Stimulated activated CD8-positive, alpha-beta memory T cell treated with anti-CD3 and anti-CD28 coated beads, Interleukin-2, amount 100 ng/mL, for 1 hour (primary cell): ENCODE results near the gene IFIH1.

Source experiments
- DNase-seq, 2 donors: peaks; one replicate each; pipeline ENCODE4 v3.0.0-alpha.2; 2020; ENCODE audit warnings: low read depth in 2 of 2

Gene IFIH1

DNA sequence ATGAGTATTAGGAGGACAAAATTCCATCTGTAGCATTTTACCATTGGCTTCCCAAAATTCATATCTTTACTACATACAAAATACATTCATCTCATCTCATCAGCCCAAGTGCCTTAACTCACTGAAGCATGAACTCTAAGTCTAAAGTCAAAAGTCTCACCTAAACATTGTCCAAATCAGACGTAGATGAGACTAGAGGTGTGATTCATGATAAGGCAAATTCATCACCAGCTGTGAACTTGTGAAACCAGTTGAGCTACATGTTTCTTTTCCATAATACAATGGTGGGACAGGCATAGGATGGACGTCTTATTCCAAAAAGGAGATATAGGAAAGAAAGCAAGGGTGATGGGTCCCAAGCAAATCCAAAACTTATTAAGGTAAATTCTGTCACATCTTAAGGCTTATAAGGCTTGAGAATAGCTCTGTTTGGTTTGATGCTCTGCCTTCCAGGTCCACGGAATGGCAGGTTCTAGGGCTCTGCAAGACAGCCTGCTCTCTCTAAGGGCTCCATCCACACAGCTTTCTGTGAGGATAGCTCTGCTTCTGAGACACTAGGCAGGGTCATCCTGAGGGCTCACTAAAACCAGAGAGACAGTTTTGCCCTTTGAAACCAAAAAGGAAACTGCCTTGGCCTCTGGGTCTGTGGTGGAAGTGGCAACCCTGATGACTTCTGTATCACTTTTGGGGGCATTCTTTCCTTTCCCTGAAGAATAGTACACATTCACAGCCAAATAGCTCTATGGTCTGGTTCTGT is 9.6 kb downstream of the IFIH1 start:
- no peak for DNase-seq

DNA sequence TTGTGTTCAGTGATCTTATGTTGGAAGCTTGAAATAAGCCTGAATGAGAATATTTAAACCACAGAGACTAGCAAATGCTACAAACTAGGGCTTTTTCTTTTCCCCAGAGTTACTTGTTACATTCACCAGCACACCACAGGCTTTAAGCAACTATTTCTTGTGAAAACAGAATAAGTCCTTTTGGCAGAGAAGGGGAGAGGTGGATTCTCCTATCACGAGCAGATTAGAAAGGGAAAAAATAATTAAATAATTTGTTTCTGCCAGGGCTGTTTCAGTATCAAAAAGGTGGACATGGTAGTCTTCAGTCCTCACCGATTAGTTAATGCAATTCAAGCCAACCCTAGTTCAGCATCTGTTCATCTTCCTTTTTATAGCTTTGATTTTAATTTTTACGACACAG is 12.6 kb downstream of the IFIH1 start:
- no peak for DNase-seq

DNA sequence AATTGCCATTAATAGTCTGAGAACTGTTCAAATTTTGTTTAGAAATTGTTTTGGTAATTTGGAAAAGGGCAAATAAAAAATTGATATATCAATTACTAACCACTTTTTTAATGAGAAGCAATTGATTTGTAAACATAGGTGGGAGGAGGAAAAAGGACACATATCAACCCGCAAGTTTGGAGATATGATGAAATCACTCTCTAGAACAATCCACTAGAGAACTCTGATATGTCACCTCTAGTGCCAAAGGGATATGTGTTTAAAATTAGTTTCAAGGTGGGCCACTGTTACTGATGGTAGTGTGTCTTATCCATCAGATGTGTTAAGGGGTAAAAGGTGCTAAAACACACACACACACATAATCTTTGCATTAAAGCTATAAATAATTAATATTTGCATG is 16.6 kb downstream of the IFIH1 start:
- DNase-seq: no peak

DNA sequence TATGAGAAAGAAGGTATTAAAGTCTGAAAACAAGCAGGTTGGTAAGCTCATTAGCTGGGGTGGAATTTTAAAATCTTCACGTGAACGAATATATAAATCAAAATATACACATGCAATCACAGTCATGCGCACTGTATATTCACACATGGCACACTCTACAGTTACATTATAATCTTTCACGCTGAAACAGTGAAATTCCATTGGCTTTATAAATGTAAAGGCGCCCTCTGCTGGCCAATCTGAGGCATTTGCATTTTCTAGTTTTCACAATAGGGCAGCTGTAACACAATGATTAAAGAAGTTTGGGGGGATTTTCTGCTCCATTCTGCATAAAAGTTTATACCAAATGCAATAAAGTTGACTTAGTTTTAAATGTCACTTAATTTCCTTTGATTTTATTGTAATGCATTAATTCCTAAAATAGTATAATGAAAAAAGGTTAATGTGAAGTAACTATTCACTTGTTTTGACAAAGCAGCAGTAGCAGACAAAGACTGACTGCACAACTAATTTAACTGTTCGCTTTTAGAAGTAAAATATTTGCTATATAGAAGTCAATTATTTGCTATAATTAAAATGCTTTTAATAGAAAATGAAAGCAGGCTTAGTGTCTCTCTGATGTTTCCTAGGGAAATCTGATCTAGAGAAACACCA is 17.2 kb downstream of the IFIH1 start:
- DNase-seq: peak; percentile 11 to 37

DNA sequence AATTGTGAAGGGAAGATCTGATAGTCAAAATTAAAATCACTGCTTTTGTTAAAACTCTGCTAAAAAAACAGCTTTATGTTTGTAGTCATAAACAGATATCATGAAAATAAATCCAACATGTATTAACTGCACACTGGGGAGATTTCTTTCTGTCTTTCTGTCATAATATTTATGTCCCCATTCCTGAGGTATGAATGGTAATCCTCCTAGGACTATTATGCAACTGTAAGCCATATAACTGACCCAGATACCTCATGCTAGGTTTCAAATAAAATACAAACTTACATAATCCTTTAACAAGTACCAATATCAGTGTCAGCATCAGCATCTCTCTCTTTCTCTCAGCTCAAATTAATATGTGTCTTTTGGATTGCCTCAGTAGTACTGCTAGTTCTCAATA is 18.2 kb downstream of the IFIH1 start:
- DNase-seq: no peak

DNA sequence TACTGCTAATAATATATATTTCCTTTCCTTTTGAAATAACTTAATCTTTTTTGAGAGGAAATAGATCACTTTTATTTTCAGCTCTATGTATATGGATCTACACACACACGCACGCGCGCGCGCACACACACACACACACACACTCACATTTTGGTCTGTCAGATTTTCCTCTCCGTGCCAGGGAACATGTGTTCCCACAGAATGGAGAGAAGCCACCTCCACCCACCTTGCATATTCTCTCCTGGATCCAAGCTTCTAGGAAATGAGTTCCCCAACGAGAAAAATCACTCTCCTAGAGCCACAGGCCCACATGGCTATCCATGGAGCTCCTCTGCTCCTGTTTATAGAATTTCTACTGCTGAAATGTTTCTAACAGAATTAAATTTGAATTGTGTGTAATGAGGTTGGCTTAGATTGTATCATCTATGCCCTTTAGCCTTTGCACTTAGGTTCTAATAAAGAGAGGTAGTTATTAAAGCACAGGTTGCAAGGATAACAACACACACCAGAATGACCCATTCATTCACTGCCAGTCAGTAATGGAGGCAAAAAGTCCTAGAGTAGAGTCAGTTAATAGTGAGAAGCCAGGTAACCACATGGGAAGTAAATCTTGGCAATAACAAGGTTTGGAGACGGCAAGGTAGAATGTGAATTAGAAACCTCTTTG is 19.7 kb downstream of the IFIH1 start:
- DNase-seq: no peak

DNA sequence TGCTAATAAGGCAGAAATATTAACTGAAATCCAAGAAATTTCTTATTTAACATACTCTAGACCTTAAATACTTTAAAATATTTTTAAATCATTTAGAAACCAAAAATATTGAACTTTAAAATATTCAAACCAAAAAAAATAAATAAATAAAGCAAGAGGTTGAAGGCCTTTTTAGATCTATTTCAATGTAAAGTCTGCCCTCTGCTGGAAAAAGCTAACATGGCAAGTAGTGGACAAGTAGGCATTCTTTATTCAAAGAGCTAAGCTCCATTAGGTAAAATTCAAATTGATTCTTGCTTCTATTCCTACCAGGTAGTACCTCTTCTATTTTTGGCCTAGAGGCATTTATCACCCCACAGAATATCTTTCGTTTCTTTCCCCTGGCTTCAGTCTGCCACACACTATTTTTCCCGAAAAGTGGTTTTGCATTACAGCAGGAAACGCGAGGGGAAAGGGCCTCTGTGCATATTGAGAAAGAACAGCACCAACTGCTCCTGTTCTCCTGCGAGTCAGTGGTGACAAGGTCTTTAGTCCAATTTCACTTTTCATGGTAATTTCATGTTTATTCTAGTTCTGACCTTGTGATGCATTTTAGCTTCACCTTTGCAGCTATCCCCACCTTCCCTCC is 20.4 kb downstream of the IFIH1 start:
- peak in 1 of 2 donors; percentile 14 for DNase-seq

DNA sequence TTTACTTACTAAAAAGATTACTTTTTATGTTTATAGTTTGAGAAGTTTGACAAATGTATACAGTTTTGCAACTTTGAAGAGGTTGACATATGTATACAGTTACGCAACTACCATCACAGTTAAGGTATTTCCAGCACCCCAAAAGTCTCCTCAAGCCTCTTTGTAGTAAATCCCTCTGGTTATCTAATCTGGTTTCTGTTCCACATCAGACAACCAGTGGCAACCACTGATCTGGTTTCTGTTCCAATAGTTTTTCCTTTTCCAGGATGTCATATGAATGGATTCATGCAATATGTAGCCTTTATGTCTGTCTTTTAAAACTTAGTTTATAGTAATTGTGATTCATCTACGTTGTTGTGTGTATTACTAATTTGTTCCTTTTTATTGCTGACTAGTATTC is 23.5 kb downstream of the IFIH1 start:
- no peak for DNase-seq

DNA sequence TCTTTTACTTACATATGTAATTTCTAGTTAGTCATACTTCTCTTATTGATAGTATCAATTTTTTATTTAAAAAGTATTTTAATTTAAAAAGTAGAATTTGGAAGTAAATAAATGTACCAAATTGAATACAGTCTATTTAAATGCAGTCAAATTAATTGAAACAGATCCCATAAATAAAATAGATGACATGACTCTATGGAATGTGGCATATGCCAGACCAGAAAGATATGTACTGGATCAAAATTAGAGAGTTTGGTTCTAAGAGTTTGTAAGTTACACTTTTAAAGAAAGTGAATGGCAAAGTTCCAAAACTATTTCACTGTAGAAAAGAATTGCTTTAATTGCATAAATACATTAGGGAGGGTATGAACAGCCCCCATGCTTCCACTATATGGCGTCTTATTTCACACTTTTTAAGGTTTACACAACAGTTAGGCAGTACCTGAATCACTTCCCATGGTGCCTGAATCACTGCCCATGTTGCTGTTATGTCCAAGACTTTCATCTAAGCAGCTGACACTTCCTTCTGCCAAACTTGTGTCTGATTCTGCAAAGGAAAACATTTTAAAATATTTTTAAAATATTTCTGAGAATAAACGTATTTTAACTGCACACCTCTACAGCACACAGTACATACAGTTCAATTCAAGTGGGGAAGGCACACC is 25.2 kb downstream of the IFIH1 start:
- no peak for DNase-seq

DNA sequence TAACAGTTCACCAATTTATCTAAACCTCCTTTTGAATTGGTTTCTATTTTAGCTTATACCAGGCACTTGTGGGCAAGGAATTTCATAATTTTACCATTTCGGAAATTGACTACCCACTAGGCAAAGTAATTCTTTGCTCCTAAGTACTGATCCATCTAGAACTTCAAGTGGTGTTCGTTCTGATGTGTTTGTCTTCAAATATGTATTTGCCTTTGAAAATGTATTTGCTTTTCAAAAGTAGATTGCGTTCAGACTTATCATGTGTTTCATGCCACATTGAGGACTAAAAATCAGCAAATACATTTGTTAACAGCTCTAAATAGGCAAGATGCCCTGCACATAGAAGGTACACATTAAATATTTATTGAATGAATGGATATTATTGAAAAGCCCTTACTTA is 26.7 kb downstream of the IFIH1 start:
- no peak for DNase-seq

DNA sequence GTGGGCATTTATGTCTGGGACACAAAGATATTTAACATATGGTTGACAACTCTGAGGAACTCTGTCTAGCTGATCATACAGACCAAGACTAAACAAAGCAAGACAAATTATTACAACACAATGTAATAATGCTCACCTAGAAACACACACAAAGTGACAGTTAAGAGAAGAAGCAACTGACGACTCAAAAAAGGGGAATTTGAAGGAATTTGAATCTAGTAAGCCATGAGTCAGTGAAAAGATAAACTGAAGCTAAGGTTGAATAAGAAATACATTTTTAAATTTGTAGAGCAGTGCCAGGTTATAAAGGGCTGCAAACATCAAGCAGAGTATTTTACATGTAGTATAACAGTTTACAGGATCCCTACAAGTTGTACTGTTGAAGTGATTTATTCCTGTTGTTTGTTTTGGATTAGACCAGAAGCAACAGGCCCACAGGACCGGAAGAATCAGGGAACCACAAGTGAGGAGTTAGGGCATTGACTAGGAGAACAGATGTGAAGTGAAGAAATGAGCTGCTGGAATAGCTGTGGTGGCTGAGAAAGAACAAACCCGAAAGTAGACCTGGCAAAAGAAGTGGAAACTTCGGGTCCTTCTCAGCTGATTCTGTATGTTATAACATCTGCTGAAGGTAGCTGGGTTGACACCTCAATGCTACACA is 35.6 kb downstream of the IFIH1 start:
- no peak for DNase-seq

DNA sequence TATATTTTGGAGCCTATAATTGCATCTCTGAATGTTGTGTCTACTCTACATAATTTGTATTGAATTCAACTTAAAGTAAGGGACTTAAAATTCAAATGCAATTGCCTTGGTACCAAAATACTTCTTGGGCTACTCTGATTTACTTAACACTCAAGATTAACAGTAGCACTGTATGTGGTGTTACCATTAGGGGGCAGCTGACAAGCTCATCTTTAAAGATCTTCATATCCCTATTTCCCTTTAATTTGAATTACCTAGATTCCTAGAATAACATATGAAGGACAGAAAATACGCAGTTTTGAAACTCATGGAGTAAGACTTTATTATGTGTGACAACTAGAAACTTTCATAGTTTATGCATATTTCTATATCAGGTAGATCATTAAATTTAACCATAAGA is 37.8 kb downstream of the IFIH1 start:
- no peak for DNase-seq

DNA sequence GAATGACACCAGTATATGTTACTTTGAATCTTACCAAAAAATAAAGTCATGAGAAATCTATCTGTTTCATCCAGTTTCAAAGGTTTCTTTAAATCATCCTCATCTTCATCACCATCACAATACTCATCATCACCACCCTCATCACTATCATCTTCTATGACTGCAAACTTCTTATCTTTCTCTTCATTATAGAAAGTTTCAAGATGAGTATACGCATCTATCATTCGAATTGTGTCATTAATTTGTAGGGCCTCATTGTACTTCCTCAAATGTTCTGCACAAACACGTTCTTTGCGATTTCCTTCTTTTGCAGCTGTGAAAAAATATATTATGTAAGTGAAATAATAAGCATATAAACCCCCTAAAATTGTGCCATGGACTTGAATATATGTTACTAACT is 41.1 kb downstream of the IFIH1 start:
- no peak for DNase-seq

DNA sequence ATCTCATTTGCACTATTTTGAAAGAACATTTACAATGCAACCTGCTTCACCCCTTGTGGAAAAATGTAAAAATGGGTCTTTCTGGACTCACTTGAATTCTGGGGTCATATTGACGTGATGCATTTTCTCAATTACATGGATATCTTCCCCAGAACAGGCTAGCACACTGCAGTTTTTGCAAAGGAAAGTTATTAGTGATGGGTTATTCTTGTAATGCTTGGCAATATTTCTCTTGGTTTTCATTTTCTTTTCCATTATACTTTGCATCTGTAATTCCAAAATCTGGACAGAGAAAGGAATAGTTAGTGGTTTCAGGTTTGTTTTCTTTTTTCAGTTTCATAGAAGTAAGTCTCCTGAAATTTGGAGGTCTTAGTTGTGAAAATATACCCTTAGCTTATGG is 50.5 kb downstream of the IFIH1 start:
- DNase-seq: no peak

DNA sequence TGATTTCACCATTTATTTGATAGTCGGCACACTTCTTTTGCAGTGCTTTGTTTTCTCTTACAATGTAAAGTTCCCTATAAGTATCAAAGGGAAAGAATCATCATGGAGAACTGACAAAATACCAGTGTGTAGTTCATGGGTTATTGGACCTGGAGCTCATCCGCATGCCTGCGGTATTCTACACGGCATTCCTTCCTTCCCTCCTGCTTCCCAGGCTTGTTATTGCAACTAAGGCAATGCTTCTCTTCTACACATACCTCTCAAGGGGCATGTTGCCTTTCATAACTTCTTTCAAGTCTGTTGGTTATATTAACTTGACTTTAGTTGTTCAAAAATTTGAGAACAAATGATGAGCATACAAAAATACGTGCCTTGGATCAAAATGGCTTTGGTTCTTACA is 51.0 kb downstream of the IFIH1 start:
- DNase-seq: no peak

DNA sequence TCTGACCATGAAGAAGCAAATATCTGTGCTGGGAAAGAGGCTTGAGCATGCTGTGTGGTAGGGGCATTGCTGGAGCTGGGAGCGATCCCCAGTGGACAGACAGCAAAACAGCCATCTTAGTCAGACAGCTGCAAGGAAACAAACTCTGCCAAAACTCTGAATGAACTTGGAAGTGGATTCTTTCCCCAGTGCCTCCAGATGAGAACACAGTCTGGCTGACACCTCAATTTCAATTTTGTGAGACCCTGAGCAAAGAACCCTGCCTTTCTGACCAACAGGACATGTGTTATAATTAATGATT is 52.1 kb downstream of the IFIH1 start:
- no peak for DNase-seq

DNA sequence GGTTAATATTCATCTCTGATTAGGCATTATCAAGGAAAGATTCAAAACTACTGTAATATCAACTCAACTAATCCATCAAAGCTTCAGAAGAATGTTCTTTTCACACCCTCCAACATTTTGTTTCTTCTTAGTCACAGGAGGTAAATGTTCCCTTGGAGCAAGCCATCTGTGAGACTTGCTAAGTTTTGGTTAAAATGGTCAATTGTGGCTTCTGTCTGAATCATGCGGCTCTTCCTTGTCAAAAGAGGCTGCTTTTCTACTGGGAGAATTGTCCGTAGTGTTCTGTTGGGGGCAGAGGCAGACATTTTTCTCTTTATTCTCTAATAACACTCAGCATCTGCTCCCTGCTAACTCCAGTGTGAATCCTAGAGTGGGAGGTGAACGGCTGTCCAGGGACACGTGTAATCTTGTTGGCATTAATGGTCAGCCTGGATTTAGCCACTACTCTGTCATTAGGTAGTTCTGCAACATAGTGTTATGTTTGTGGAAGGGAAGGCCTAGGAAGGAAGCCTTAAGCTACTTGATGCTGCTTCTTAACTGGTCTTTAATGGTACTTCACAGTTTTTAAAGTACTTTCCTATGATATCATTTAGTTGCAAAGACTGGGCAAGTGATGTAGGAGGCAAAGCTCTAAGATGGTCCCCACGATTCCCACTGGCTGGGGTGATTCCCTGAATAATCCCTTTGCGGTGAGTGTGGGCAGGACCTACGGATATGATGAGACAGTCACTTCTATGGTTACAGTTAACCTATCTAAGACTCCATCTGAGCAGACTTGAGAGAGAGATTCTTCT is 52.6 kb downstream of the IFIH1 start:
- no peak for DNase-seq

DNA sequence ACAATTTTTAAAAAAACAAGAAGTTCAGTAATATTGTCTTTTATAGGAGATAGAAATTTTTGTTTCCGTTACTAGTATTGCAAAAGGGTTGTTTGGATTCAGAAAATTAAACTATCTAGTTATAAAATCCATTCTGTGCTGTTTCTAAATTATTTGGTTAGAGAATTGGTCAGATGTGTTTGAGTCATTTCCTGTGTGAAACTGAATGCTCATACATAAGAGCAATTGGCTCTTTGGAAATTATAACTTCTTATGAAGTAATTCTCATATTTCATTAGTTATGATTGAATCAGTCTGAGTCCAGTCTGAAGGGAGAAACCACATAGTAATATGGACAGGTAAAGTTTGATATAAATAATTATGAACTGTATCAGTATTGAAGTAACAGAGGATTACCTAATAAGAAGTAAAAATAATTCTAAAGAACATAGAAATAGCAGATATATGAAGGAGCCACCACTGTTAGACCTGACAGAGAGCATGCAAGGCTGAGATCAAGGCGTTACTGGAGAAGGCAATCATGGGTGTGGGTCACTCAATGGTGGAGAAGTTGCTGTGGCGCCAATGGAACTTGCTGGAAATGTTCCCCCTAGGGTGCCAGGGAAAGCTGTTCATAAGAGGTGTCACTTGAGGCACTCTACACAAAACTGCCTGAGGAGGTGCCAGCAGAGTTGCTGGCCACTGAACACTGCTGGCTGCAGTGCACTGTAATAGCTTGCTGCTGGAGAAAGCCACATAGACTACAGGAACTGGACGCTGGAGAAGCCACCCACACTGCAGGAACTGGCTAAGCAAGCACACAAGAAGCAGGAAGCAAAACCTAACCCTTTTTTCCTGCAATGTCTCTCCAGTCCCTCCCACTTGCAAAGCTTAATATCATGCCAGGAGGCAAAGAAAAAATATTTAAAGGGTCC is 57.2 kb downstream of the IFIH1 start:
- DNase-seq: no peak

DNA sequence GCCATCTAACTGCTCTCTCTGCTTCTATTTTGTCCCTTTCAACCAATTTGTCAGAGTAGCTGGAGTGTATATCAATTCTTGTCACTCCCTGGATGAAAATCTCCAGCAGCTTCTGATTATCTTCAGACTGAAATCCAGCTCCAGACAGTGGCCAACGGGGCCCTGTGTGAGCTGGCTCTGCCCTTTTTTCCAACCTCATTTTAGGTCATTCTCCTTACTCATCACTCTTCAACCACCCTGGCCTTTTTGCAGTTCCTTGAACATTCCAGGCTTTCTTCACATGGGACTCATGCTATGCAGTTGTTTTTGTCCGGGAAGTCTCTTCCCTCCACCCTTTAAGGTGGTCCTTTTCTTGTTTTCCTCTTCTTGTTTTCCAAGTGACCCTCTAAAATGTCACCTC is 59.8 kb downstream of the IFIH1 start:
- DNase-seq: no peak

DNA sequence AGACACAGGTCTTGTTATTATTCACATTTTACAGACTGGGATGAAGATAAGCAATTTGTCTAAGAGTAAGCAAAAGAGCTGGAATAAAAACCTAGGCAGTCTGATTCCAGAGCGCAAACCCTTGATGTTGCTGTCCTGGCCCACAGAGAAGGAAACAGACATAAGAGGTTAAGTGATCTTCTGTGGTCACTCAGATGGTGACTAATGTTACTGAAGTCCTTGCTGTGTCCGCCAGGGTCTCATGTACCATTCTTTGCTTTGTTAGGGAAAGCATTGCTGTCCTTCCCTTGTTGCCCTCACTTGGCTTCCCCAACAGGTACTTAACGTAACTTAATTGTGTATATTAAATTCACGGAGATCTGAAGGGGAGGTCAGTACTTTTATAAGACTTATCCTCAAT is 60.3 kb downstream of the IFIH1 start:
- DNase-seq: no peak
